ENCODE data around the gene INA. TPM values are rescaled to one million over a fixed set of nuclear protein-coding genes. Genes with fewer than 3 reads are reported as not detected.
A peak's percentile ranks its signal among the peaks of the same experiment; 100 is the strongest.

INA gene
- total and polyA plus RNA-seq, 2 experiments from 2014 or later, result 0.93 TPM; not detected in 1

DNA sequence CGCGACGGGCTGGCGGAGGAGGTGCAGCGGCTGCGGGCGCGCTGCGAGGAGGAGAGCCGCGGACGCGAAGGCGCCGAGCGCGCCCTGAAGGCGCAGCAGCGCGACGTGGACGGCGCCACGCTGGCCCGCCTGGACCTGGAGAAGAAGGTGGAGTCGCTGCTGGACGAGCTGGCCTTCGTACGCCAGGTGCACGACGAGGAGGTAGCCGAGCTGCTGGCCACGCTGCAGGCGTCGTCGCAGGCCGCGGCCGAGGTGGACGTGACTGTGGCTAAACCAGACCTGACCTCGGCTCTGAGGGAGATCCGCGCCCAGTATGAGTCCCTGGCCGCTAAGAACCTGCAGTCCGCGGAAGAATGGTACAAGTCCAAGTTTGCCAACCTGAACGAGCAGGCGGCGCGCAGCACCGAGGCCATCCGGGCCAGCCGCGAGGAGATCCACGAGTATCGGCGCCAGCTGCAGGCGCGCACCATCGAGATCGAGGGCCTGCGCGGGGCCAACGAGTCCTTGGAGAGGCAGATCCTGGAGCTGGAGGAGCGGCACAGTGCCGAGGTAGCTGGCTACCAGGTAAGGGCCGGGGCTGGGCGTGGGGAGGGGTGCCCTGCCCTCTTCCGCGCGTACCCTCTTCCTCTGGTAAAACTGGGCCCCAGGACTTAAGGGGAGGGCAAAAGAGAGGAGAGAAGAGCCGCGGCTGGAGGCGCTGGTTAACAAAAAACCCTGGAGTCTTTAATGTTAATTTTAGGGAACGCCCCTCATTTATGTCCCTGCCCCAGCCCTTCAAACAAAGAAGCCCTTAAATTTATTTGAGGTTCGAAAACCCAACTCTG lies 987 bp downstream of the INA start:
- peak overlapping the region; percentile 90 for H3K4me2 ChIP-seq
- H3K36me3 ChIP-seq (replicated peaks; ENCODE audit: insufficient read depth, low read depth), result no peaks in the 10 kb centered on the region
- H2AFZ ChIP-seq, result no peak overlapping the region
- 15% methylated on average over 73 of the region's 76 CpGs for WGBS (ENCODE audit: low lambda C conversion rate, missing lambda C conversion rate)
- TF ChIP-seq EZH2 (IDR thresholded peaks at IDR 0.05; ENCODE audit: borderline replicate concordance) (peak; percentile 18), CTCF (IDR thresholded peaks at IDR 0.05; ENCODE audit: poor library complexity) (no peak)
- H3K9me2 ChIP-seq (replicated peaks; ENCODE audit: insufficient read depth), result no peaks in the 10 kb centered on the region
- H3K9me3 ChIP-seq (ENCODE audit: low read depth), result no peaks in the 10 kb centered on the region
- H4K20me1 ChIP-seq (ENCODE audit: insufficient read depth, poor library complexity, severe bottlenecking), result no peaks in the 10 kb centered on the region
- DNase-seq (ENCODE audit: low spot score), result no peak
- H3K27ac ChIP-seq, result no peak overlapping the region
- no peaks in the 10 kb centered on the region for H3K79me2 ChIP-seq
- peaks cover 70% of the 10 kb centered on the region for H3K27me3 ChIP-seq
- H3K4me3 ChIP-seq, result no peak overlapping the region
- no peaks in the 10 kb centered on the region for H3K4me1 ChIP-seq (ENCODE audit: insufficient read depth)

GRCh38 chr10:103278537-103278823 lies 1.5 kb downstream of the INA start:
- H3K9me3 ChIP-seq (ENCODE audit: low read depth), result no peaks in the 10 kb centered on the region
- TF ChIP-seq EZH2phosphoT487 (IDR thresholded peaks at IDR 0.05; ENCODE audit: low read depth, severe bottlenecking, unreplicated experiment), result no peak
- TF ChIP-seq EZH2 (IDR thresholded peaks at IDR 0.05; ENCODE audit: borderline replicate concordance), result no peak
- no peak for TF ChIP-seq CTCF (IDR thresholded peaks at IDR 0.05; ENCODE audit: poor library complexity)
- no peaks in the 10 kb centered on the region for H4K20me1 ChIP-seq (ENCODE audit: insufficient read depth, poor library complexity, severe bottlenecking)
- no peaks in the 10 kb centered on the region for H3K9me2 ChIP-seq (replicated peaks; ENCODE audit: insufficient read depth)
- no peak overlapping the region for H3K4me2 ChIP-seq
- no peaks in the 10 kb centered on the region for H3K4me1 ChIP-seq (ENCODE audit: insufficient read depth)
- no peak overlapping the region for H3K4me3 ChIP-seq
- WGBS (ENCODE audit: low lambda C conversion rate, missing lambda C conversion rate), result 50% methylated on average over 12 of the region's 12 CpGs
- no peak for DNase-seq (ENCODE audit: low spot score)
- no peaks in the 10 kb centered on the region for H3K36me3 ChIP-seq (replicated peaks; ENCODE audit: insufficient read depth, low read depth)
- no peak overlapping the region for H3K27ac ChIP-seq
- peaks cover 70% of the 10 kb centered on the region for H3K27me3 ChIP-seq
- H2AFZ ChIP-seq, result no peak overlapping the region
- H3K79me2 ChIP-seq, result no peaks in the 10 kb centered on the region

GRCh38 chr10:103278862-103279298 lies 1.9 kb downstream of the INA start:
- H4K20me1 ChIP-seq (ENCODE audit: insufficient read depth, poor library complexity, severe bottlenecking), result no peaks in the 10 kb centered on the region
- no peaks in the 10 kb centered on the region for H3K9me3 ChIP-seq (ENCODE audit: low read depth)
- 4% methylated on average over 11 of the region's 11 CpGs for WGBS (ENCODE audit: low lambda C conversion rate, missing lambda C conversion rate)
- H3K4me3 ChIP-seq, result no peak overlapping the region
- no peaks in the 10 kb centered on the region for H3K36me3 ChIP-seq (replicated peaks; ENCODE audit: insufficient read depth, low read depth)
- no peak overlapping the region for H2AFZ ChIP-seq
- no peak overlapping the region for H3K27ac ChIP-seq
- TF ChIP-seq EZH2phosphoT487 (IDR thresholded peaks at IDR 0.05; ENCODE audit: low read depth, severe bottlenecking, unreplicated experiment), result no peak
- TF ChIP-seq CTCF (IDR thresholded peaks at IDR 0.05; ENCODE audit: poor library complexity), result no peak
- TF ChIP-seq EZH2 (IDR thresholded peaks at IDR 0.05; ENCODE audit: borderline replicate concordance), result no peak
- DNase-seq (ENCODE audit: low spot score), result peak; percentile 74
- no peak overlapping the region for H3K4me2 ChIP-seq
- no peaks in the 10 kb centered on the region for H3K79me2 ChIP-seq
- H3K9me2 ChIP-seq (replicated peaks; ENCODE audit: insufficient read depth), result no peaks in the 10 kb centered on the region
- peaks cover 70% of the 10 kb centered on the region for H3K27me3 ChIP-seq
- H3K4me1 ChIP-seq (ENCODE audit: insufficient read depth), result no peaks in the 10 kb centered on the region

Measured in hepatocyte (in vitro differentiated cells).